ENCODE measurements around the gene DPYD. TPM values are rescaled to one million over a fixed set of nuclear protein-coding genes. Genes with fewer than 3 reads are reported as not detected.

Gene DPYD
- 10 to 100 TPM in 1 of 10 donors, 1 to 10 TPM in 9; 5.3 to 11.2 (median 7.3) TPM for polyA plus RNA-seq (ENCODE audit: insufficient read length in 10 of 10)
- long read RNA-seq, donor 1, result 0 reads
- long read RNA-seq, donor 2, result 0 reads
- long read RNA-seq, donor 3, result 0 reads
- long read RNA-seq, donor 4, result 0 reads
- long read RNA-seq, donor 5, result 0 reads
- long read RNA-seq, donor 6, result 0 reads
- long read RNA-seq, donor 7, result 0 reads
- long read RNA-seq, donor 8, full-length matches to known transcripts, result 1 of 1 reads
- long read RNA-seq, donor 8, partial matches to known transcripts, result 0 of 1 reads
- long read RNA-seq, donor 8, other reads (novel, unspliced or antisense), result 0 of 1 reads
- long read RNA-seq, donor 9, result 0 reads

DNA sequence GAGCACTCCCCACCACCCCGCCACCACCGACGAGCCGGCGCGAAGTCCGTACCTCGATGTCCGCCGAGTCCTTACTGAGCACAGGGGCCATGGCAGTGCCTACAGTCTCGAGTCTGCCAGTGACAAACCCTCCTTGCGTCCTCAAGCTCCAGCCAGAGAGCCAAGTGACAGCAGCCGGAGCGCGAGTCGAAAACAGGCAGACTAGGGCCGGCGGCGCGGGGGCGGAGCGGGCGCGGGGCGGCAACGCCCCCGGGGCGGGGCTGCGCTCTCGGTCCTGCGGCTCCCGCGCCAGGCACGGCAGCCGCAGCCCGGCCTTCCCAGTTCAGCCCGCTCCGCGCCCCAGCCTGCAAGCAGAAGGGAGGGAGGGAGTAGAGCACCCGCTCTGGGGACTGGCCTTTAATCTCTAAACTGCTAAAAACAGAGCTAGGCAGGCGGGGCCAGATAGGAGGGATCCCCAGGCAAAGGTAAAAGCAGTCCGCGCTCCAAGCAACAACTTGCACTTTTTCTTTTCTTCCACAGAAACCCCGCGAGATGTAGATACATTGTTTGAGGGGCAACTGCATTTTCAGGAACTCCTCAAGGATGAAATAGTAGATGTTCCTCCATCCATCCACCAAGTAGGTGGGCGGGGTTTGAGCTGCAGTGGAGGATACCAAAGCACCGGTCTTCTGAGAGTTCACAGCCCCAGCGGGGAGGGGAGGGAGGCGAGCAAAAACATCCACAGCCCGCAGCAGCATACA lies at the start of gene DPYD:
Gene DPYD, minus strand, starts transcription at position 203 of the 740 bp plus-strand sequence. Its CDS starts 112 bp downstream, at position 91.
- DNase-seq, result peak; percentile 82 to 93 (median 87)

DNA sequence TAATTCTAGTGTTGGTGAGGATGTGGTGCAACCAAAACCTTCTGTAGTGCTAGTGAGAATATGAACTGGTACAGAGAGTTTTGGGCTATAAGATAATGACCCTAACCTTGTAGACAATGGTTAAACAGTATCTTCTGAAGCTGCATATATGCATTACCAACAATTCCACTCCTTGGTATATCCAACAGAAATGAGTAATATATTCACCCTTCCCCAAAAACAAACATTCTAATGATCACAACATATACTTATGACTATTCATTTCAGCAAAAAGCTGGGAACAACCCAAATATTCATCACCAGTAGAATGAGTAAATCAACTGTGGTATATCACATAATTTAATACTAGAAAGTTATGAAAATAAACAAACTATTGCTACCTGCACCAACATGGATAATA lies 39.6 kb upstream of the DPYD start:
- DNase-seq, result no peak

DNA sequence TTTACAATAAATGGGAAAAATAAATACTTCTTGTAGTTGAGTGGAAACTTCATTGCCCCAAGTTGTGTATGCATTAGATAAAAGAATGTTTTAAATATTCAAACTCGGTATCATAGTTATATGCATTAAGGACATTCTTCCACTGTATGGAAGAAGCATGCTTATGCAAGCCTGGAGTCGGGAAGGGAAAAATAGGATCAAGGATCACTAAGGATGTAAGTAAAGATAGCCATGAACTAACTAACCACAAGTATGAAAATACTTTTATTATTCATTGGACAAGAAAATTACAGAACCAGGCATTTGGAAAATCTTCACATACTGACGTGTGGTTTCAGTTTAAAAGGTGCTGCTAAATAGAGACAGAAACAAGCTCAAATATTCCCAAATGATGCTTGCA lies 26.9 kb upstream of the DPYD start:
- peak in 1 of 3 donors; percentile 29 for DNase-seq

DNA sequence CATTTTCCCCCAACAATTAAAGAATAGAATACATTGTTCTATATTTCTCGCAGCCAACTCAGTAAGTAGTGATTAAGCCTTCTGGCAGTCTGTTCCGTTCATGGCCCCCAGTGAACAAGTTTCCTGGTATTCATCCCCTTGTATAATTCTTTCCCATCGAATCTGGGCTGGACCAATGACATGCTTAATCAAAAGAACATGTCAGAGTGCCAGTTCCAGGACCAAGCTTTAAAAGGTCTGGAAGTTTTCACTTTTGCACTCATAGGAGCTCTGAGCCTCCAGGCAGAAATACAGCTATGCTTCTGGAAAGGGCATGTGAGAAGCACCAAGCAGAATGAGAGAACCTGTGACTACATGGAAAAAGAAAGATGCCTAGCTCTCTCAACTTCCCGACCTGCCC lies 22.5 kb upstream of the DPYD start:
- DNase-seq, result peak in 1 of 3 donors; percentile 82

DNA sequence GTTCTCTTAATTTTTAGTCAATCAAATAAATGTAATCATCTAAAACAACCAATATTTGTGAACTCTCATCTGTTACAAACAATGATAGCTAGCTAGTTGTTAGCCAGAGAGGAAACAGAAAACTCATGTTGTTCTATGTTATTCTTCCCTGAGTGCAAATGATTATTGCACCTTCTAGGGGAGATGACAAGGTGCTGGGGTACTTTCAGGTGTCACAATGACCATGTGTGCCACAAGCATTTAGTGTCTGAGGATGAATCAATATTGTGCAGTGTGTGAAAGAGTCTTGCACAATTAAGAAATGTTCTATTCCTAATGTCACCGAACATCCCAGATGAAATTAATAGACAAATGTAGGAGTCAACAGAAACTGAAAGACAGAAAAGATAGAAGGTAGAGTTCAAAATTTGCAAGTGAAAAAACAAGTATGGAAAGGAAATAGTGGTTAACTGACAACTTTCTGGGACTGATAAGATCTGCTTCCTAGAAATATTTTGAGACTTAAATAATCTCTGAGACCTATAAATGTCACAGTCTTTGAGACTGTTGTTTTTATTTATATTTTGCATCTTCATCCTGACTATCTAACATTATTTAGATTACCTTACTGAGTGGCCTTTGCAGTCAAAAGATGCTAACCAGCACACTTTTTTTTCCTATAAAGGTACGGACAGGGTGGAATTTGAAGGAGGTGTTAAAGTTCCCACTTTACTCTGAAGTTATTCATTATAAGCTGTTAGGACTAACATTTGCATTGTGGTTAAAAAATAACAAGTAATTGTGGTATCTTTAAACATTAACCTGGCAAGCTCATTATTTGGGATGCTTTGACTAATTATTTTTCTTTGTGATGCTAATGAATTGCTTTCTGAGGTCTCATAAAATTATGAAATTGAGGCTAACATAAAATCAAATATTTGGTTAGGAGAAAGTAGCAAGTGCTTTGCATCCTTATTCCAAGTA lies 21.6 kb upstream of the DPYD start:
- no peak for DNase-seq

DNA sequence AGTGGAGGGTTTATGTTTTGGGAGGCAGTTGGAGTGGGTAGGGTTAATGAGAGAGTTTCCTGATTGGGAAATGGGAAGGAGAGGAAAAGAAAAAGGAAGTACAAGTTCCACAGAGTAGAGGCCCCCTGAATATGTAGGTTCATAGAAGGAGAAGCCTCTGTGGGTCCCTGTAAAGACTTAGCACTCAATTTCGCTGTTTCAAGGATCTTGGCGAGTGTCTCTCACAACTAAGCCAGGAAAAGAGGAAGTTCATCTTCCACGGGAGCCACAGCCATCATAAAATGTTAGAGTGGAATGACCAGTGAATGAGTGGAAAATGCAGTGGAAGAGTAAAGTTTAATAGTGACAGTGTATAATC lies 17.4 kb upstream of the DPYD start:
- DNase-seq, result no peak

DNA sequence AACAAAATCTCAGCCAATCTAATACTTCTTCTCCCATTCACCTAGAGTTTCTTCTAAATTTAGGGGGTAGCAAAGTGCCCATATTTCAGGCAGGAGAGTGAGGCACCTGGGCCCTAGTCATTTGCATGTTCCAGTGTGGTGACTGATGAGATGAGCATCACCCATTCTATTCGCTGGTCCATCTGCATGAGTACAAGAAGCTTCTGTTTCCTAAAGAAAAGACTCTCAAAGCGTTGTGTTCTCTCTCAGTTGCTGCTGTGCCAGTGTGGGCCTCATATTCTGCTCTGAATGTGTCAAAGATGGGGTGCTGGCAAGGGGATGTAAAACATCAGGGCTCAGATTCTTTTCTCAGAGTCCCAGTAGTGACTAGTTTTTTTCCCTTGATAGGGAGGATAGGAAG lies 16.1 kb upstream of the DPYD start:
- no peak for DNase-seq

DNA sequence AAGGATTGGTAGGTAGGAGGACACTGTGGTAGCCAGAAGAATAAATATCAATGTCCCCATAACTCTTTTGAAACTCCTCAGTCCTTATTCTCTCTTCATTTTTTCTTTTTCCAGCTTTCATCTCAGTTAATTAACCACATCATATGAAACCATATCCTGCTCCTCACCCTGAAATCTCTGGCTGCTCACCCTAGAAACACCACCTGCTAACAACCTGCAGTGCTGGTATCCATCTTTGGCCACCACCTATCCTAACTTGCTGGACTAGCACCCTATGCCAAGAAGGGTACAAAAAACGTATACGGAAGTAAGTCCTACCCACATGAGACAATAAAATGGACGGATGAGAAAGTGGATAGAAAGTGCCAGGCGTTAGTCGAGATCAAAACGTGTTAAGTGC lies 13.7 kb upstream of the DPYD start:
- DNase-seq, result no peak

DNA sequence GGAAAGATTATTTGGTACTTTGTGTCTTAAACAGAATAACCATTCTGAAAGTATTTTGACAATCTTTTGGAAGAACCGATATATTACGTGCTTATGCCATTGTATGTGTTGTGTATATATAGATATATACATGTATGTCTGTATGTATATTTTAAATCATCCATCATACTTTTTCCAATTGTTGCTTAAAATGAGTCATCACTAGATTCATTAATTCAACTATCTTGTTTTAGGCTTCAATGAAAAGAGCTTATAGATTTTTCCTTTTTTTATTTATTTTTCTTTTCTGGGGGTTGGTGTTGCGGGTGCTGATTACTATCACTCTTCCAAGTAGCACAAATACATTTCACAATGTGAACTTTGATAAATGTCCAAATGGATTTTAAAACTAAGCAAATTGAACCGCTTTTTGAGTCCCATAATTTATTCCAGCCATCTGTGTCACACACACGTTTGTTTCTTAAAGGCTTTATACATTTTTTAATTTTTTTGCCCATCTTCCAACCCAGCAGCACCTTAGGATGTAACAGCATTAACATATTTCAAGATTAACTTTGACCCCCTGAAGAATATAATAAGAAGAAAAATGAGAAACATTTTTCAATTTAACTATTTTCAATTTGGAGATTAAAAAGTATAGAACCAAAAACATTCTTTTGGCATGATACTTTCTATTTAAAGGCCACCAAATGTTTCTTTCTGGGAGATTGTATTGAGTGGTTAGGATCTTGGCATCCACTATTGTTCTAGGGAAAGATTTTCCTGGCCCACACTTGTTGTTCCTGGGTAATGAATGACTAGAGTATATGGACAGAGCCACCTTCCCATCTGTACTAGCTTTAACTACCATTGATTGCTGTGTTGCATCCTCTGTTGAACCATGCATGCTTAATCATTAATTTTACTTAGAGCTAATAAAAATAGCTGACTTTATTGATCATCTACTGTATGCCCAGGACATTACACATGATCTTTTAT lies 9.3 kb upstream of the DPYD start:
- DNase-seq, result no peak

DNA sequence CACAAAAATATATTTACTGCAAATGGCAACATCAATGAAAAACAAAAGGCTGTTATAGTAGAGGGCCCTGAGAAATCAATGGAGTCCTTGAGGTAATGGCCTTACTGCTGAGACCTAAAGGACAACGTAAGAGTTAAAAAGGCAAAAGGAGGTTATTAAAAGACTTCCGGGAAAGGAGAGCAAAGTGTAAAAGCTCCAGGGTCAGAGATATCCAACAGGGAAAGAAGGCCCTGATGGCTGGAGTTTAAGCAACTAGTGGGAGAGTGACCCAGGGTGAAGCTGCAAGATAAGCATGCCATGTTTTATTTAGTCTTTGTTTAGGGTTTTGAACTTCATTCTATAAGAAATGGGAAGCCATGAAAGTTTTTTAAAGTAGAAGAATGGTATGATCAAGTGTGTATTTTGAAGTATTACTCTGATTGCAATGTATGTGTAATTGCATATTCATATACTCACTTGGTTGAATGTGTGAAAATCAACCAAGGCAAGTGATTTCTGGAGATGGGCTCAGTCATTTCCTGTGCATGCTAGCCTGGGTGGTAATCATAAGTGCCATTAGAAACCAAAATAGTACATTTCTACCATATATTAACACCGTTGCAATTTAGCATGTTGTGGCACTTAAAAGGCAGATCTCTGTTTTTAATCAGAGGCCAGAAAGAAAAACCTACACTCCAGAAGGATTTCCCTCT lies 5.3 kb upstream of the DPYD start:
- DNase-seq, result no peak

DNA sequence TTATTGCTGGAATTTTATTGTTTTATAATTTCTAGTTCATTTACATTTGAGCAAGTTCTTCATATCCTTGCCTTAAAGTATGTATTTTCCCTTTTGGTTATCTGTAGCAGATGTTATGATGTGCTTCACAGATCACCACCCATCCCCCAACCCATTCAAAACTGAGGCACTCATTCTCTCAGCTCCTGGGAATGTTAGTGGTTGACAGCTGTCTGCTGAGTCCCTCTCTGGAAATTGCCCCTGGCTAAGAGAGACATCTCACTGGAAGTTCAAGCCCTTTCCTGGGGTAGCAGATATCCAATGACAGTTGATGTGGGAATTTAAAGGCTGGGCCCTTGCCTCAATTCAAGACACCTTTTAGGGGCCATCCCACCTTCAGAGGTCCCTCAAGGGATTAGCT lies 4.3 kb upstream of the DPYD start:
- DNase-seq, result no peak

DNA sequence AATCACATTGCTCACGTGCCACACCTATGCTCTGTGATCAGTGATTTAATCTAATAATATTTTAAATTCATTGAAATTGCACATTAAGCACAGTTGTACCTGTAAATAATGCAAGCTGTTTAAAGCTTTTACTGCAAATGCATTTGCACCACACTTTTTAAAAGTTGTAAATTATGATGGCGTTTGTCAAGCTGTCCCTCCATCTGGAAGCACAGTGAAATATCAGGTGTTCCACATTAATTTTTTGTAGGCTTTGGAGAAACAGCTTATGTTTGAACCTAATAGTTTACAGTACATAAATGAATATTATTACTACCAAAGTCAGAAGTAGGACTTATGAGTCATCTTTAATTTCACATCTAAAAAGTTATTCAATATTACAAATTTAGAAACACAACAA lies 3.0 kb upstream of the DPYD start:
- DNase-seq, result no peak

DNA sequence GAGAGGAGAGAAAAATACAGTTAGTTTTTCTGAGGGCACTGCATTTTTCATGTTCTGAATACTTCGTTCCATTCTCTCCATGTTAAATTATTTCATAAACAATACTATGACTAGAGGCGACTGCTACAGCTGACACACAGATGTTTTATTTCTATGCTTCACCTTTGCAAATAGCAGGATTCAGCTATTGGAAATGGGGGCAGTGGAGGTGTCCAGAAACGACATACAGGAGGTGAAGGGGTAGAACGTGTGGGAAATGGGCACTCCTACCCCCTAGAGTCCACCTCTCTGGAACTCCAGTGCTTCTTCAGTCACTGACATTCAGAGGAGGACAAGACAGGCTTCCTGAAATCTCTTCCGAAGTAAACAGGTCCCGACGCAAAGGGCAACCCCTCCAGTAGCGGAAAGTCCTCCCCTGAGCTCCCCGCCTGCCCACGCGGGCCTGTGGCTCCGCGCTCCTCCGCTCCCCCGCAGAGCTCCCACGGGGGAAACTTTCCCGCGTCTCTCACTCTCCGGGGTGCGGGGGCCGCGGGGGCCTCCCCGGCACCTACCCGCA lies 480 bp downstream of the DPYD start:
- peak in 1 of 3 donors; percentile 37 for DNase-seq

DNA sequence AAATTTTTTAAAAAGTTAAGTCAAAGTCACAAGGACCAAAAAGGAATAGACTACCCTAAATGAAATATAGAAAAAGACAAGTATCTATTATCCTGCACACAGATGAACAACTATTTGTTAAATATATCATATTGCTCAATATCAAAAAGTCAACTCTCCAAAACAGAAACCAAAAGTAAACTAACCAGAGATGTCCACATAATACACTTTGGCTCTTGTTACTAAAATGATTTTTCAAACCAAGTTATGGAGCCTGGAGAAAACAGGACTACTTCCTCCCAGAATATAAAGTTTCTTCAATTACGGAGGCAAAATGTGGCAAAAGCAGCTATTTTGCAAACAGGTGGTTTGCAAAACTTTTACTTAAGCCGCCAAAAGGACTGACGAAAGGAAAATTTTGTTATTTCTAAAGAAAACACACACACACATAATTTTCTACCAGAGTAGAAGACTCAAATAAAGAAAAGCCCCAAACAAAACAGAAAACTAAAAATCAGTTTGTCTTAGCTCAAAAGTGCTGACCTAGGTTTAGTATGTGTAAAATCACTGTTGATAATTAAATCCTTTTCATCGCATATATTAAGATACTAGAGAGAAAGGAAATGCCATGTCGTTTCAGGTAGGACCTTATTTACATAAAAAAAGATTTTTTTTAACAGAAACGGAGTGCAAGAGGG lies 1.1 kb downstream of the DPYD start:
- peak in 1 of 3 donors; percentile 53 for DNase-seq

DNA sequence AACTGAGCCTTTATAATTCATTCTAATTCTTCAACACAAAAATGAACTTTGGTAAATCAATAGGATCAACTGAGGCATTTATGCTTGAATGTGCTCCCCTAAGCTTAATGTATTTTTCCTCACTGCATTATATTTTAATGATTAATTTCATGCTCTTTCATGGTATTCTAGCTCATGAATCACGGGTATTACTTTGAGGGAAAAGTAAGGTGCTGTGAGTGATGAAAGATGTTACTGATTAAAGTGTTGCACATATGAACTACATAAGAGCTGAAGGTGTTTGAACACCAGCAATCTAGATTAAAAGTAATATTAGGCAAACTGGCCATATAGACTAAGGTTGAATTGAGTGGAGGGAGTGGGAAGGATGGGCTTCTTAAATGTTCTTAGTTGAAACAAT lies 1.9 kb downstream of the DPYD start:
- no peak for DNase-seq

DNA sequence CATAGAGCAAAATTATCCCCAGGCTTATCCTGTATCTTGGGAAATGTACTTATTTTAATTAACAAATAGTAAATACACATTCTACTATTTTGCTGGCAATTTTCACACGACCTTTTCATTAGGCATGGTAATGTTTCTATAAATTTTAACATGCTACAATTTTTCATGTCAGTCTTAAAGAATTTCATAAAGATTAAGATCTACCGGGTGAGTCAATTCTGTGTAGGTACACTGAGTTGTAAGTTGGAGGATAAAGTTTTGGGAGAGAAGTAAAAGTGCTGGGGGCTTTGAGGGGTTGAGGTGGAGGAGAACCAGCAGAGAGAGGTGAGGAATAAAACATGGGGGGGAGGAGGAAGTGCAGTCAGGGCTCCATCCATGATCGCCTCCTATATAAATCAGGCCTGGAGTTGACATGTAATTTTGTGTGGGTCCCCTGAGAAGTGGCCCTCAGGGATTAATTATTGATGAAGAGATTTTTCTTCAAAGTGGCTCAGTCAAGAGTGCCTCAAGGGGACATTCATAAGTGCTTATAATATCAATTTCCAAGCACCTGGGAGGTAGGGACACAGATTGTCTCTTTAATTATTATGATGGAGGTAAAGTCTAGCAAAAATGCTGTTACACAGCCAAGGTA lies 7.2 kb downstream of the DPYD start:
- DNase-seq, result no peak

DNA sequence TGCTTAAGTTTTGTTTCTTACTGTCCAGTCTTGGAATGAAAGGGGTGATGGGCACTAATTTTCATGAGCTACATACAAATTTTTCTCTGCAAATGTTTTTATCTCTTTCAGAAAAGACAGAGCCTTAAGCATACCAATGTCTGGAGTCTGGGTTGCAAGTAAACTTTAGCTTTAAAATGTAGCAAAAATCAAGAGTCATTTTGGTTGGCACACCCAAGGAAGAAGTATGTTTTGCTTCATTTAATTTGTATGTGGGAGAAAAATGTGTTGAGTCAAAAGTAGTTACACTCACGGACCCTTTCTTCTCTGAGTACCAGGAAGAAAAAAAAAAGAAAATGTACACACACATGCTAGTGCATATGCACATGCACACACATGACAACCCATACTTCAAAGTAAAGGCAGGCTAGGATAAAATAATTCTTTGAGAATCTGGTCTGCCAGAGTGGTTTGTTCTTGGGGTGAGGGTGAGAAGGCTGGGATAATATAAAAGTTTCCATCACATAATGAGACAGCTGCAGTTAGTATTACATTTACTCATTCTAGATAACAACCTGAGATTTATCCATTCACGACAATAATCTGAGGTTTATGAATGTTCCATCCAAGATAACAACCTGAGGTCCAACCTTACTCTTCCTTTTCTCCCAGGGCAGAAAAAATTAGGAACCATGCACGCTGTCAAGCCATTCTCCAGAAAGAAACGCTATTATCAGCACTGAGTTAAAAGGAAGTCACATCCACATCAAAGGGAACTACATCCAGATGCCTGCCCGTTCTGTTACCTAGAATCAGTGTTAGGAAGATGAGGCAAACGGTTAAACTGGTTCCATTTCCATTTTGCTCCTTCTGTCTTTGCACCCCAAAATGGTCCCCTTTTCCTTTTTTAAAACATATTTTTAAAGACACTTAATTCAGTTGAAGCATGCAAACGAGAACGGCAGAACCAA lies 9.3 kb downstream of the DPYD start:
- DNase-seq, result no peak

DNA sequence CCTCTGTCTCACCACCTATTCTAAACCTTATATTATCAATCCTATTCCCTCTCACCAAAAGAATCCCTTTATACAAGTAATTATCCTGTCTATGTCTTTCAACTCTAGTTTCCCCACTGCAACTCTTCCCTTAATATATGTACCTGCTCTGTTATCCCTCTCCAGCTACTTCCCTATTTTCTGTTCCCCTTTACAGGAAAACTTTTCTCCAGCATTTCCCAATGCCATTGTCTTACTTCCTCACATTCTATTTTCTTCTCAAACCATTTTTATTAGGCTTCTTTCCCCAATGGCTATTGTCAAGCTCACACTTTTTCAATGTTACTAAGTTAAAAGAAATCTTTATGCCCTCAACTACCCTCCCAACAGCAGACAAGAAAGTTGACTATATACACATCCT lies 11.6 kb downstream of the DPYD start:
- no peak for DNase-seq

Data from muscle of back (tissue), 13 donors.